ENCODE data around the gene C1orf232.

DNA sequence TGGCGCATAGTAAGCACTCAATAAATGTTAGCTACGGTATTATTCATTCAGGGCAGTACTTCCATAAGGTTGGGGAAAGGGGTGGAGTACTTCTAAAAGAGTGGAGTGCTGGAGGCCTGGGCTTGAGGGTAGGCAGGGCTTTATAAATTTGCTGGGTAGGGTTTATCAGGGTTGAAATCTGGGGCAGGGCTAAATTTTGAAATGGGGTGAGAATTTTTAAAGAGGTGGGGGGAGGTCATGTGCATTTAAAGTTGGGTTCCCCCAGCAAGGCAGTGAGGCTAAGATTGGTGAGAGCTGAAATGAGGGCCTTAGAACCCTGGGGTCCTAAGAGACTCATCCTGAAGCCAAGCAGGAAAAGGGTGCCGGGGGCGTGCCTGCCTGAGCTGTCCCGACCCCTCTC lies 31.6 kb upstream of the C1orf232 start:
- TF ChIP-seq, protein P1, sequence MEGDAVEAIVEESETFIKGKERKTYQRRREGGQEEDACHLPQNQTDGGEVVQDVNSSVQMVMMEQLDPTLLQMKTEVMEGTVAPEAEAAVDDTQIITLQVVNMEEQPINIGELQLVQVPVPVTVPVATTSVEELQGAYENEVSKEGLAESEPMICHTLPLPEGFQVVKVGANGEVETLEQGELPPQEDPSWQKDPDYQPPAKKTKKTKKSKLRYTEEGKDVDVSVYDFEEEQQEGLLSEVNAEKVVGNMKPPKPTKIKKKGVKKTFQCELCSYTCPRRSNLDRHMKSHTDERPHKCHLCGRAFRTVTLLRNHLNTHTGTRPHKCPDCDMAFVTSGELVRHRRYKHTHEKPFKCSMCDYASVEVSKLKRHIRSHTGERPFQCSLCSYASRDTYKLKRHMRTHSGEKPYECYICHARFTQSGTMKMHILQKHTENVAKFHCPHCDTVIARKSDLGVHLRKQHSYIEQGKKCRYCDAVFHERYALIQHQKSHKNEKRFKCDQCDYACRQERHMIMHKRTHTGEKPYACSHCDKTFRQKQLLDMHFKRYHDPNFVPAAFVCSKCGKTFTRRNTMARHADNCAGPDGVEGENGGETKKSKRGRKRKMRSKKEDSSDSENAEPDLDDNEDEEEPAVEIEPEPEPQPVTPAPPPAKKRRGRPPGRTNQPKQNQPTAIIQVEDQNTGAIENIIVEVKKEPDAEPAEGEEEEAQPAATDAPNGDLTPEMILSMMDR (IDR thresholded peaks at IDR 0.05): no peak
- no peak for TF ChIP-seq POLR2A (IDR thresholded peaks at IDR 0.05)

Data from uterus (tissue), 2 donors.